IPS-NIHi11 (cell line): ENCODE measurements around the gene RPL36.
"Not testable (repeated sequence)": the region's sequence is repeated elsewhere in the genome, so short reads cannot be mapped to it uniquely, and the experiment has no call there.

Experiments used
- DNase-seq: peaks from one replicate; pipeline ENCODE4 v3.0.0; 2012; ENCODE audit warnings: mixed read lengths, low spot score

RPL36 gene

GRCh38 chr19:5690955-5691821 is 1.1 kb downstream of the RPL36 start:
- DNase-seq: no peak

- DNase-seq: peak; percentile 6
Measured at GRCh38 chr19:5691822-5692722, 2.0 kb downstream of the RPL36 start.

- DNase-seq: peak; percentile 3
Measured at GRCh38 chr19:5692723-5693194, 2.7 kb downstream of the RPL36 start.

GRCh38 chr19:5693195-5694166 is 3.4 kb downstream of the RPL36 start:
- no peak for DNase-seq

GRCh38 chr19:5694167-5694955 is 4.3 kb downstream of the RPL36 start:
- DNase-seq: peak; percentile 5

- DNase-seq: no peak
Measured at GRCh38 chr19:5694956-5695648, 5.0 kb downstream of the RPL36 start.

- DNase-seq: peak; percentile 29
Measured at GRCh38 chr19:5695649-5696195, 5.6 kb downstream of the RPL36 start.

- peak; percentile 7 for DNase-seq
Measured at GRCh38 chr19:5696196-5697021, 6.3 kb downstream of the RPL36 start.

GRCh38 chr19:5697022-5697889 is 7.2 kb downstream of the RPL36 start:
- peak; percentile 17 for DNase-seq

GRCh38 chr19:5697890-5698634 is 8.0 kb downstream of the RPL36 start:
- DNase-seq: peak; percentile 37

GRCh38 chr19:5698635-5699422 is 8.7 kb downstream of the RPL36 start:
- peak; percentile 17 for DNase-seq

- peak; percentile 5 for DNase-seq
Measured at GRCh38 chr19:5700455-5701092, 10.5 kb downstream of the RPL36 start.

- not testable (repeated sequence) for DNase-seq
Measured at GRCh38 chr19:5702053-5702410, 11.9 kb downstream of the RPL36 start.

- DNase-seq: peak; percentile 8
Measured at GRCh38 chr19:5703819-5704818, 14.0 kb downstream of the RPL36 start.

- DNase-seq: peak; percentile 4
Measured at GRCh38 chr19:5705552-5705951, 15.5 kb downstream of the RPL36 start.
